Measurements from ENCODE around the gene RD3L.
"Not testable (repeated sequence)": the region's sequence is repeated elsewhere in the genome, so short reads cannot be mapped to it uniquely, and the experiment has no call there.

Gene RD3L

GRCh38 chr14:103928011-103928890 is 14.1 kb downstream of the RD3L start, which contains the start of gene TDRD9:
Gene TDRD9, plus strand, starts transcription at chr14:103928456. Its CDS starts 54 bp downstream, at chr14:103928510.
- peak; percentile 15 for DNase-seq

DNA sequence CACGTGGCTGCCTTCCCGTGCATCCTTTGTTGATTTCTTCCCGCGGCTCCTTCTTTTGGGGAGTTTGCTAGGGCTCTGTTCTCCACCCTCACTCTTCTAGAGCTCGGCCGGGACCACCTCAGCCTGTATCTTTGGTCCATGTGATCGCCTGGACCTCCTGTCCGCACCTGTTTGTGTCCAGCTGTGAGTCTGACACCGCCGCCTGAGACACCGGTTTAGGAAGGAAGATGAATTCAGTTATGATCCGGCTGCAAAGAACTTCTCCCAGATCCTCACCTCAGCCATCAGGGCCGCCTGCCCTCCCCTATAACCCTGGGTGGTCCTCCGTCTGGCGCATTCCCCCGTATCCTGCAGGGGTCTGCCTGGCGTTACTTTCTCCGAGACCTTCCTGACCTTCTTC is 14.8 kb downstream of the RD3L start:
- DNase-seq: no peak

- DNase-seq: no peak
Measured at GRCh38 chr14:103925316-103925715, 17.0 kb downstream of the RD3L start.

GRCh38 chr14:103923863-103924262 is 18.5 kb downstream of the RD3L start:
- no peak for DNase-seq

DNA sequence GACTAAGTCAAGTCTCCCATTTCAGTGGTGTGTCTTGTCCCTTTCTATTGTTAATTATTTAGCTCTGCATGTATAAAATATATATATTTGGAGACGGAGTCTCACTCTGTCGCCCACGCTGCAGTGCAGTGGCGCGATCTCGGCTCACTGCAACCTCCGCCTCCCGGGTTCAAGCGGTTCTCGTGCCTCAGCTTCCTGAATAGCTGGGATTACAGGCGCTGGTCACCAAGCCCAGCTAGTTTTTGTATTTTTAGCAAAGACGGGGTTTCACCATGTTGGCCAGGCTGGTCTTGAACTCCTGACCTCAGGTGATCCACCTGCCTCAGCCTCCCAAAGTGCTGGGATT is 20.5 kb downstream of the RD3L start:
- DNase-seq: not testable (repeated sequence)

DNA sequence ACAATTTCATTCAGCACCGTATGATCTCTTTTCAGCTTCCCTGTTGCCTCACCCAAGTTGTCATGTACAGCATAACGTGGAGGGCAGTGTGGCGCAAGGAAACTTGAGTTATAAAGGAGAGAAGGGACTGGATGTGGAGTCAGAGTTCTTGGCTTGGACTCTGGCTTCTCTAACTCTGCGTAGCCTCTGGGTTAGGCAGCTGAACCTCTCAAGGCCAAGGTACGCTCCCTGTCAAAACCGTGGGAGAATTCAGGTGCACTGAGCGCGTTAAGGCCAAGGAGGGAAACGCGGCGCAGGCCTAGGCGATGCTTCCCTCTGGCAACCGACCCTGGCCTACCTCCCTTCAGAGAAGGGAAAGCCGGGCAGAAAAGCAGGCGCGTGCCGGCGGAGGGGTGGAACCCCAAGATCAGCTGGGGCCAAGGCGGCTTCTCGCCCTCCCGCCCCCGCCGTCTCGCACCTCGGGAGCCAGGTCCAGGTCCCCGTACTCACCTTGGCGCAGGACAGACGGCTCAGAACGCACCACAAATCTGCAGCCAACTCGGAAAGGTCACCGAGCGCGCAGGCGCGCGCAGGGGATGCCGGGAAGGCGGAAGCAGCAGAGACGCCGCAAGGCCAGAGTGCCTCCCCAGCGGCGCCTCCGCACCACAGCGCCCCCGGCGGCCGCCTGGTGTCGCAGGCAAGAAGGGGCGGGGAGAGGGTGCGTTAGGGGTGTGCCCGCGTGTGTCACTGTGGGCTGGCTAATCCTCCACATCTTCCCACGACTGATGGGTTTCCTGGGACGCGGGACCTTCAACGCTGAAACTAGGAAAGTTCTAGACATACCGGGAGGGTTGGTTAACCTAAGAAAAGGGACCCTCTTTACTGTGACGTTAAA is 21.1 kb downstream of the RD3L start:
- DNase-seq: peak; percentile 92

DNA sequence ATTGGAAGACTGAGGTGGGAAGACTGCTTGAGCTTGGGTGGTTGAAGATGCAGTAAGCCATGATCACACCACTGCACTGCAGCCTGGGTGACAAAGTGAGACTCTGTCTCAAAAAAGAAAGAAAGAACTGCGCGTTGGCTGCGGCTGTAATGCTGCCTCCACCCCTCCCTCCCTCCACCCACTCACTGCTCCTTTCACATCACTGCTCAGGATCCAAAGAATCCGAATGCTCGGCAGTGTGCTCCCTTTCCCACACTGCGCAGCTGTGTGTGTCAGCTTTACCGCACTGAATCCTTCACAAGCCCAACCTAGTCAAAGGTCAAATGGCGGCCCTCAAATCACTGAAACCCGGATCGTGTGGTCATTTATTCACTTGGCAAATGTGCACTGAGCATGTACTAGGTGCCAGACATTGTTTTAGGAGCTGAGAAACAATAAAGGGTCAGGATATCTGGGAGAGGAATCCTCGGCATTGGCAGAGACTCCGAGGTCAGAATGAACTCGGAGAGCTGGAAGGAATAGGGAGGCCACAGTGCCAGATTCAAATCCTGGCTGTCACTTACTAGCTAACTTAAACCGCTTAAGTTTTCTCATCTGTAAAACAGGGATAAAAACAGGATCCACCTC is 25.6 kb downstream of the RD3L start:
- DNase-seq: no peak

DNA sequence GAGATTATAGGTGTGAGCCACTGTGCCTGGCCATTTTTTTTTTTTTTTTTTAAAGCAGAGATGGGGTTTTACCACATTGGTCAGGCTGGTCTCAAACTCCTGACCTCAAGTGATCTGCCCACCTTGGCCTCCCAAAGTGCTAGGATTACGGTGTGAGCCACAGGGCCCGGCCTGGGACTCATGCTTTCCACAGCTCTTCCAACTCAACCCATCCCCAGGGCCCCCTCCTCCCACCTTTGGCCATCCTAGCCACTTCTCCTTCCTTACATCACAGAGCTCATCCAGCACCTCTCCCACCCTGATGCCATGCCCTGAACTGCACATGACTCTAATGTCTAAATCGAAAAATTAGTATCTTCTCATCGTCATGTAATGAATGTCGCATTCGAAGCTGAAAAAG is 26.7 kb downstream of the RD3L start:
- no peak for DNase-seq

DNA sequence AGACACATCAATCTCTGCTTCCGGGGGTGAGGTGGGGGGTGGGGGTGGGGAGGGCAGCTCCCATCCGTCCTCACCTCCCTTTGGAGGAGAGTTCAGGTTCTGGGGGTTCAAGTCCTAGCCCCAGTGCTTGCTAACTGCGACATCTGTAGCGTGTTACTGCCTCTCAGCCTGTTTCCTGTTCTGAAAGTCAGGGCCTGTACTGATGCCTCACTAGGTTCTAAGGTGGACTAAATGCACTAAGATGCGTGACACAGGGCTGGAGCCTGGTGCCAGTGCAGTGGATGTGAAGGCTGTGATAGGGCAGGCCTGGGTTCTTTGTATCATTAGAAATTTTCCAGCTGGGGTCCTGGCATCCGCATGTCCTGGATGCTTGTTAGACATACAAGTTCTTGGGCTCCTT is 31.3 kb downstream of the RD3L start:
- no peak for DNase-seq

- DNase-seq: peak; percentile 75
Measured at GRCh38 chr14:103910262-103910935, 31.9 kb downstream of the RD3L start.

DNA sequence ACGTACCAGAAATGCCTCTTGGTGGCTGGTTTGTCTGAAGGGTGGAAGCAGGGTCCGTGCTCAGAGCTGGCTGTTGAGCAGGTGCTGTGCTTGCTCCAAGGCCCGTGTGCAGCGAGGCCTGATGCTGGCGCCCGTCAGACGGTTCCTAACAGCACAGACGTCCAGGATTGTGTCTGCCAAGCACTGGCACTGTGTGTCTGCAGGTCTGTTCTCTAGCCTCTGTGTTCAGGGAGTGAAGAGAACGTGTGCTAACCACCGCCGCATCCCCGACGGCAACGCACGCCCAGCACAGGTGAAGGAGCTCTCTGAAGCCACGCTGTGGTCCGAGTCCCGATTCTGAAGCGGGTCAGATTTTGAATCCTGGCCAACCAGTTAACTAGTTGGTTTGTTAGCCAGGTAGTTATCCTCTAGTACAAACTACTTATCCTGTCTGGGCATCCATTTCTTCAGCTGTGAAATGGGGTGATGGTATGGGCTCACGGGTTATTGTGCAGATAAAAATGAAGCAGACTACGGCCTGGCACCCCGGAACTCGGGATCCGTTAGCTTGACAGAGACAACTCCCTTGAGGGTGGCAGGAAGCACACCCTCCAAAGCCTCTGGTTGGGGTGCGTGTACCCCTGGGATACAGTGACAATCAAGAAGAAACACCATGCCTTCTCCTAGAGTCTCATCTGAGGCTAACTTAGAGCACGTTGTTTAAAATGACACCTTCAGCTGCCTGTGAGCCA is 32.6 kb downstream of the RD3L start:
- no peak for DNase-seq

DNA sequence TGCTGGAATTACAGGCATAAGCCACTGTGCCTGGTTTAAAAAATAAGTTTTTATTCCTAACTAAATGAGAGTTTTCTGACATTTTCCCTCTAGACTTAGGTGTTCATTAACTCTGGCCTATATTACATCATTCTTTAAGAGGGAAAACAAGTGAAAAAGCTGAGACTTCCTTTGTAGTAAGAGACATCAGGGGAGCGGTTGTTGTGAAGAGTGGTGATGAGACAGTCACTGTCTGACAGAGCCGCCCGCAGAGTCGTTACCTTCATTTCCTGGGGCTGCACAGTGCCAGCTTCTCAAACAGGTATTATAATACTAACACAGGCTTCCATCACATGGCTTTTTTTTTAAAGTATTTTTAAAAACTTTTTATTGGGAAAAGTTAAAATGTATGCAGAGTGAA is 33.7 kb downstream of the RD3L start:
- no peak for DNase-seq

DNA sequence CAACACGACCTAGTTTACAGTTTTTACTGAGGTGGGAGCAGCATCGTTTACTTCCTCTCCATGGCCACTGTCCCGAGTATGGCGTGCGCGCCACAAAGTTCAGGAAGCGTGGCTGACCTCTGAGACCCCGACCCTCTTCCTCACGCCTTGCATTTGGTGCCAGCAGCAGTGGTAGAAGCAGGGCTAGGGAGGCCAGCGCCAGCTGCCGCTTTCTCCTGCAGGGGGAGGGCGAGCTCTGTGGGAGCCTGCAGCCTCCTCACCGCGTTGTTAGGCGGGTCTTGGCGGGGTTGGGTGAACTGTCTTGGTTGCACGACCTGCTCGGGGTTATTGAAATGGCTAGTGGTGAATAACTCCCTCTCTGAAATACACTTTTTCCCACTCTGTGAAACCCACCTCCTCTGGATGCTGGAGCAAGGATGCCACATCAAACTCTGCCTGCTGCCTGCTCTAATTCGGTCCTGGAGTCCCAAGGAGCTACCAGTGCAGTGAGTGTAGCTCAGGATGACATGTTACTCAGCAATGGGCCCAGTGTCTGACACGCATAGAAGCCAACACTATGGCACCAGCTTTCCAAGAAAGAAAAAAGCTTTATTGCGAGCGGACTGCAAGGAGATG is 36.4 kb downstream of the RD3L start:
- no peak for DNase-seq

DNA sequence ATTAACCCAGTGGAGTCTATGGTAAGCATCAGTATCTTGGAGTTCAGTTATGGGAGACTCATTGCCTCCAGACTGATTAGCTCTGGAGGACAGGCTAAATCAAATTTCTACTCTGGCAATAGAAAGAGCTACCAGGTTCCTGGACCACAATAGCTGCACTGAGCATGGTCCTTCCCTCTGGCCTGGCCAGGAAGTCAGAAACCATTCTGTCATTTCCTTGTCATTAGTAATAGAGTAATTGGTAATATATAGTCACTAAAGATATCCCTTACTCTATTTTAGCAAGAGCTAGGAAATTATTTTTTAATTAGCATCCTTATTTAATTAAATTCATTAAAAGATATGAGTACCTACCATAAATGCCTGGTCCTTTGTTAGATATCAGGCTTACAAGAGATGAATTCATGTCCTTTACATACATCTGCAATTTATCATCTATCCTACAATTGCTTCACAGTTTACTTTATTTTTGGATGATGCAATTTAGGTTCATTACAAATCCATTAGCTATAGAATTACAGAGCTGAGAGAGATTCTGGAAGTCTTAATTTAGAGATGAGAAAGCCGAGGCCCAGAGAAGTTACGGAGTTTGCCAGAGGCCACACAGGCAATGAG is 37.7 kb downstream of the RD3L start:
- DNase-seq: no peak

DNA sequence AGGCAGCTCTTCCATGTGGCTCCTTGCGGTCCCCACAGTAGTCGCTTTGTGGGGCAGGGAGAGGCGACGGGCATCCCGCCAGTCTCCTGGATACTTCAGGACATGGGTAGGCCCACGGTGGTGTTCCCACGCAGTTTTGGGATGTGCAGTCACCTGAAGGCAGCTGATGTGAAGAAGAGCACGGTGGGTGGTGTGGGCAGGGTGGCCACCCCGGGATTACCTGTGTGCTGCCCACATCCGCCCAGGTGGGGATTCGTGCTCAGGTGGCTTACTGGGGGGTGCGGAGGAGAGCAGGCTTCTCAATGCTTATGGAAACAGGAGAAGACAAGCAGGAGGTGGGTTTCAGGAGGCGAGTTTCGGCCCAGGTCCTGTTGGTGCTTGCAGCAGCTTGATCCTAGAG is 42.5 kb downstream of the RD3L start:
- no peak for DNase-seq

GRCh38 chr14:103899316-103899715 is 43.0 kb downstream of the RD3L start:
- no peak for DNase-seq

GRCh38 chr14:103898711-103899110 is 43.6 kb downstream of the RD3L start:
- DNase-seq: no peak

GRCh38 chr14:103898204-103898603 is 44.1 kb downstream of the RD3L start:
- DNase-seq: no peak

GRCh38 chr14:103897075-103897947 is 45.0 kb downstream of the RD3L start:
- DNase-seq: peak; percentile 36

DNA sequence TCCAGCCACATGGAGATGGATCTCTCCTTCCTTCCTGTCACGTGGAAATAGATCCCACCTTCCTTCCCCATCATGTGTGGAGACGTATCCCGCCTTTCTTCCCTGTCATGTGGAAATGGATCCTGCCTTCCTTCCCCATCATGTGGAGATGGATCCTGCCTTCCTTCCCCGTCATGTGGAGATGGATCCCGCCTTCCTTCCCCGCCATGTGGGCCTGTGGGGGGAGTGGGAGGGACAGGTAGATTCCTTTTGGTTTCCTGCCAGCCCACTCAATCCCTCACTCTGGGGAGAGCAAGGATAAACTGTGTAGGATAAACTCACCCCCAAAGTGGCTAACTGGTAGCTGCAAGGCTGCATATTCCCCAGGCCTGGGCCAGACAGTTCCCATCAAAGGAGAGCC is 45.8 kb downstream of the RD3L start:
- no peak for DNase-seq
